Measurements from ENCODE around the gene VEZF1.

DNA sequence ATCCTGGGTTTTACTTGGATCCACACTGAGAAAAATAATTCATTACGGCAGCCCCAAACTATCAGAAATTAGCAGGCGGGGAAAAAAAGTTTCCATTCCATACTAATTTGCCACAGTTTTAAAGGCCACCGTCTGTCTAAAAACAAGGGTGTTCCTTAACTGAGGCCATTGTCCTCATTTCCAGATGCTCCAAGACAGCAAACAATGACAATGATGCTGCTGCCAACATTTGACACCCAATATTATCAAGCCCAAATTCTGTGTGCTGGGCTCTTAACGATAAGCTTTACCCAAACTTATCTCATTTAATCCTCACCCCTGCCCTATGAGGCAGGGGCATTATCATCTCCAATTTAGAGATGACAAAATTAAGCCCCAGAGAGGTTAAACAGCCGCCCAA, 59.1 kb downstream of the VEZF1 start:
- TF ChIP-seq, protein P1, sequence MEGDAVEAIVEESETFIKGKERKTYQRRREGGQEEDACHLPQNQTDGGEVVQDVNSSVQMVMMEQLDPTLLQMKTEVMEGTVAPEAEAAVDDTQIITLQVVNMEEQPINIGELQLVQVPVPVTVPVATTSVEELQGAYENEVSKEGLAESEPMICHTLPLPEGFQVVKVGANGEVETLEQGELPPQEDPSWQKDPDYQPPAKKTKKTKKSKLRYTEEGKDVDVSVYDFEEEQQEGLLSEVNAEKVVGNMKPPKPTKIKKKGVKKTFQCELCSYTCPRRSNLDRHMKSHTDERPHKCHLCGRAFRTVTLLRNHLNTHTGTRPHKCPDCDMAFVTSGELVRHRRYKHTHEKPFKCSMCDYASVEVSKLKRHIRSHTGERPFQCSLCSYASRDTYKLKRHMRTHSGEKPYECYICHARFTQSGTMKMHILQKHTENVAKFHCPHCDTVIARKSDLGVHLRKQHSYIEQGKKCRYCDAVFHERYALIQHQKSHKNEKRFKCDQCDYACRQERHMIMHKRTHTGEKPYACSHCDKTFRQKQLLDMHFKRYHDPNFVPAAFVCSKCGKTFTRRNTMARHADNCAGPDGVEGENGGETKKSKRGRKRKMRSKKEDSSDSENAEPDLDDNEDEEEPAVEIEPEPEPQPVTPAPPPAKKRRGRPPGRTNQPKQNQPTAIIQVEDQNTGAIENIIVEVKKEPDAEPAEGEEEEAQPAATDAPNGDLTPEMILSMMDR (IDR thresholded peaks at IDR 0.05; ENCODE audit: poor library complexity): no peak
- no peak for TF ChIP-seq EZH2 (IDR thresholded peaks at IDR 0.05; ENCODE audit: borderline replicate concordance)
